HT1080 (cell line): Measurements from ENCODE around the gene CLMP. TPM values are rescaled to one million over a fixed set of nuclear protein-coding genes. Genes with fewer than 3 reads are reported as not detected.
A peak's percentile ranks its signal among the peaks of the same experiment; 100 is the strongest.

Experiments
- DNase-seq: peaks from one replicate; pipeline ENCODE4 v3.0.0-alpha.2; 2015; ENCODE audit warnings: low read depth
- polyA plus RNA-seq, 2 experiments: library from polyadenylated mRNA; depleted of rRNA; stranded (reverse); fragments of >200 nt; gene quantifications; 2 replicates each; pipeline ENCODE4 v1.2.3, GENCODE V29; 2015
- total RNA-seq: library from RNA; depleted of rRNA; stranded (reverse); fragments of >200 nt; shearing (Covaris generic); gene quantifications from 2 replicates; pipeline ENCODE4 v1.2.3, GENCODE V29; 2014; rRNA removed

The CLMP gene, protein sequence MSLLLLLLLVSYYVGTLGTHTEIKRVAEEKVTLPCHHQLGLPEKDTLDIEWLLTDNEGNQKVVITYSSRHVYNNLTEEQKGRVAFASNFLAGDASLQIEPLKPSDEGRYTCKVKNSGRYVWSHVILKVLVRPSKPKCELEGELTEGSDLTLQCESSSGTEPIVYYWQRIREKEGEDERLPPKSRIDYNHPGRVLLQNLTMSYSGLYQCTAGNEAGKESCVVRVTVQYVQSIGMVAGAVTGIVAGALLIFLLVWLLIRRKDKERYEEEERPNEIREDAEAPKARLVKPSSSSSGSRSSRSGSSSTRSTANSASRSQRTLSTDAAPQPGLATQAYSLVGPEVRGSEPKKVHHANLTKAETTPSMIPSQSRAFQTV
- 16.6 and 17.7 TPM in 2 replicates for total RNA-seq
- 52.8 and 53.8 TPM in 2 replicates for polyA plus RNA-seq (2015; cell fraction: cytosol; rRNA removed)
- 42.1 and 45.2 TPM in 2 replicates for polyA plus RNA-seq (2015; cell fraction: nucleus; rRNA removed)

DNA sequence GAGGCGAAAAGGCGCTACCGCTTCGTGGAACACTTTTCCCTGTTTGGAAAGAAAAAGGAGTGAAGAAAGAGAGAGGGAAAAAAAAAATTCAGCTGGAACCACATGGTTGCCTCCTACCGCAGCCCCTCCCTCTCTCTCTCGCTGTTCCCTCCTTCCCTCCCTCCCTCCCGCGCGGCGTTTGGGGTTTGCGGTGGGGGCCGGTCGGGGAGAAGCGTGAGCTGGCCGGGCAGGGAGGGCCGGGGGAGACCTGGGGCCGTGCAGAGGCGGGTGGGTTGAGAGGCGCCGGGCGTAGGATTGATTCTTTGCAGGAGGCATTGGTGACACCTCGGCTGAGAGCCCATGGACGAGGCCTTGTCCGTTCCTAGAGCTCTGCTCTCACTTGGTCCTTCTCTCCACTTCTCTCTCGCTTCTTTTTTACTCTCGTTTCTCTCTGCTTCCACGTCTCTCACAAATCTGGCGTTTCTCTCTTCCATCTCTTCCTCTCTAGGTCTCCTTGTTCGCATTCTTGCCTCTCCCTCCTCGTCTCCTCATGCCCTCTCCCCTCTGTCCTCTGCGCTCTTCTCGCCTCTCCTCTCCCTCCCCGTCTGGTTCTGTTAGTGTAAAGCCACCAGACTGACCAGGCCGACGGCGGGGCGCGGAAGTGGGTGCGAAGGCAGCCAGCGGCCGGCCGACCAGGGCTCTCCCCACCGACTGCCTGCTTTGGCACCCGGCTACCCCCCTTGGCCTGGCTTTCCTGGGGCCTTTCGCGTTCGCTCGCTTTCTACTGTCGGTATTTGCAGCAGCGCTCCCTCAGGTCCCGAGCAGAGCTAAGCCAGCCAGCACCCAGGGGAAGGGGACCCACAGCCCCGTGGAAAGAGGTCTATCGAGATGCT lies at the start of gene CLMP:
Gene CLMP (minus strand): TSS at position 61 of the 872 bp plus-strand sequence. CDS start 308 bp downstream, outside the sequence.
- DNase-seq, result peak; percentile 60

DNA sequence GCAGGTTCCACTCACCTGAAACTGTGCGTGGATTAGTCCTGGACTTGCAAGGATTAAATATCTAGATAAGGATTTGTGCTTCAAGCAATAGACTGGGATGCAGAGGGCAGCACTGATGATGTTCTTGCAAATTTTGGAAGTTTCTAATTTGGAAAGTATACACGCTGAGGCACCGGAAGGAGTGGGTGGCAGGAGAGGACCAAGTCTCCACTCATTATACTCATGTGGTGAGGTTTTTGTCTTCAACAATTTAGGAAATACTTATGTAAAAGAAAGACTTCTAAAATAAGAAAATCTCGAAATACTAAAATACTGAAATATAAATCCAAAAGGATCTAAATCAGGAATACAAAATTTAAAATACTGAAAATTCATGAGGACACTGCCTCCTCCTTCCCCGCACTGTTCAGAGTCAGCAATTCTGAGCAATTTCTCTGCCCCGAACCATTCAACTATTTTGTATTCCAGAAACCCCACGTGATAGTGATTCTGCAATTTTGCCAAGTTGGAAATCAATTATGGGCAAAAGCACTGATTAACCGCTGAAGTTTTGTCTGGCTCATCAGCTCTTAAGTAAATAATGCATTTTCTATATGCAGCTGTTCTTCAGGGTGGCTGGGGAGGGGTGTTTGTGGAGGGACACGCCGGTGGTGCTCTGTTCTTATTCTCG lies 47.0 kb upstream of the CLMP start:
- no peak for DNase-seq

DNA sequence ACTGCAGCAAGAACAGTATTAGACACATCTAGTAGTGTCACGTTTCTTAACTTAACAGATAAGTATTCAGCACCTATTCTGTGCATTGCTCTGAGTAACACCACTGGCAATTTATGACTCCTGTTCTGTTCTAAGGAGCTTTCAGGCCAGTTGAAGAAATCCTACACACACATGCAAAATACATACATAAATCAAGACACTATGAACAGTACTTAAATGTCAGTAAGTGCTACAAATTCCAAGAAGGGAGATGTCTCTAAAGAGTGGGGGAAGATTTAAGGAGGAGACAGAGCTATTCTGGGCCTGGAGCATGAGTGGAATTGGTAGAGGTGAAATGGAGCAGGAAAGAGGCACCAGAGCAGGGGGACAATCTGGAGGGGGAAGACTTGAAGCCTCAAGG lies 46.2 kb upstream of the CLMP start:
- no peak for DNase-seq

DNA sequence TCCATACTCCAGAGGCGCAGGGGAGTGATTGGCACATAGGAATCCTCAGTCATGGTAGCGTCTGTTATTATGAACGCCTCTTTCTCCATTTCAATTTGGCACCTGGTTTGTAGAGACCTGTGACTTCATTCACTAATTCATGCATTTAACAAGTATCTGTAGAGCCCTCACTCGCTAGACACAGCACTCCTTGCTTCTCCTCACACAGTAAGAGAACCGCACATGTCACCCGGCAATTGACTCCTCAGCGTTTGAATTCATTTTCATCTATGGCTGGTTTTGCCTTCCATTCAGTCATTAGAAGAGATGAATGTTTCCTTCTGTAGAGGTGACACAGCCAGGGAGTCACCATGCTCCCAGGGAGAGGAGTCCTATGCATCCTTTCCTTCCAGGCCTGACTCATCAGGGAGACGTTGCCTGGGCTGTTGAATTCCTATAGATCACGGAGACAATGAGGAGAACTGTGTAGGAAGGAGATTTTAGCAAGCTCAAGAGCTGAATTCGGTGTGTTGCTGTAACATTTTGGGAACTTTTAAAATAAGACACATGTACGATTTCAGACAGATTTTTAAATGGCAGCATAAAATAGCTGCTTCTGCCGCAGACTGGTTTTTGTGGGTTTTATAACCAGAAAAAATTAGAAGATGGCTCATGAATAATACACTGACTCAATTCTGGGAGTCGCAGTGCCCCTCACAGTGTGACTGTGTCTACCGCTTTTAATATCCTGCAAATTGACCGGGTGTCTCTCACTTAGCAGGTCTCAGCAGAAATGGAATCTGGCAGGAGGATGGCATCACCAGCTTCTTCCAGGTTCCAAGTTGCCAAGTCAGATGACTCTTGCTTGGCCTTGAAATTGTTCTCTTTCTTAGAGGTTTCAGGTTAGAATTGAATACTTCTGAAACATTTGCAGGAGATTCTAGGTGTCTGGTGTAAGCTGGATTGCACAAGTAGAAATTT lies 44.4 kb upstream of the CLMP start:
- peak; percentile 79 for DNase-seq

DNA sequence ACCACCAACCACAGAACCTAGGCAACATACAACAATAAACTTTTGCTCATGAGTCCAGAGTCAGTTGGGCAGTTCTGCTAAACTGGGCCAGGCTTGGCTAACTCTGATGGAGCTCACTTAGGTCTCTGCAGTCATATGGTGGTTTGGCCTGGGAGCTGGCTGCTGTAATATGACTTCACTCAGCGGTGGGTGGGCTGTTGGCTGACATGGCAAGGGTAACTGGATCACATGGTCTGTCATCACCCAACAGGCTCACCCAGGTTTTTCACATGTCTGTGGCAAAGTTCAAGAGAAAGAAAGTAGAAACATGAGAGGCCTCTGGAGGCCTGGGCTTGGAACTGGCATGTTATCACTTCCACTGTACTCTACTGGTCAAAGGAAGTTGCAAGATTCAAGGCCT lies 43.2 kb upstream of the CLMP start:
- DNase-seq, result peak; percentile 35

DNA sequence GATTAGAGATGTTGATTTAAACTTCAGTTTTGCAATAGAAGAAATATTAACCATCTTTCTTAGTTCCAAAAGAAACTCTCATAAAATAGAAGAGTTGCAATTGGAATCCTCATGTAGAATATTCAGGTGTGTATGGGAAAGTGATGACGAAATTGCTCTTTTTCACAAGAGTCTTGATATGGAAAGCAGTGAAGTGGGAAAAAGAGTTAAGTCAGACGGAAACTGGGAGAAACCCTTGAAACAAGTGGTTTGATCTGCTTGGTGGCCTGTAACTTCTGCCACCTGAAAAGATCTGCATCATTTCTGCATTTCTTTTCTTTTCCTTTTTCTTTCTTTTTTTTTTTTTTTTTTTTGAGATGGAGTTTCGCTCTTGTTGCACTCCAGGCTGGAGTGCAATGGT lies 41.8 kb upstream of the CLMP start:
- DNase-seq, result no peak

DNA sequence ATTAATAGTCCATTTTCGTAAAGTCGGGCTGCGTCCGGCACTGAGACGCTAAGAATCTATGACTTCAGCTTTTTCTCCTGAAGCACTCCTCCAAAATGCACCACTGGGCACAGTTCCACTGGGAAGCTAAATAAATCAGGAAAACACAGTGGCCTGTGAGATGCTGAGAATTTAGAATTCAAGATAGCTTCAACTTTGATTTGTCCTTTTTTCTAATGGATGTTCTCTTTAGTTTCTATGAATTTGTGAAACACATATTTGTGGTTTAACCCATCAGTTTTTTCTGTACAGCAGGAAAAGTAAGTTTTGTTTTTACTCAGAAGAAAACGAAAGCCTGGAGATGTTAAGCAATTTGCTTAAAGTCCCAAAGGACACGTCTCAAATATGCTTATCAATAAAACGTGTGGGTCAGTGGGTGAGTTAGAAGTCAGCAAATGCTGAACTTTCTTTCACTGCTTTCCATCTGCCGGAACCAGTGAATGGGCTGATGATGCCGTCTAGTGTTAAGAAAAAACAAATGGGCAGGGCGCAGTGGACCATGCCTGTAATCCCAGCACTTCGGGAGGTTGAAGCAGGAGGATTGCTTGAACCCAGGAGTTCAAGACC lies 40.7 kb upstream of the CLMP start:
- no peak for DNase-seq

DNA sequence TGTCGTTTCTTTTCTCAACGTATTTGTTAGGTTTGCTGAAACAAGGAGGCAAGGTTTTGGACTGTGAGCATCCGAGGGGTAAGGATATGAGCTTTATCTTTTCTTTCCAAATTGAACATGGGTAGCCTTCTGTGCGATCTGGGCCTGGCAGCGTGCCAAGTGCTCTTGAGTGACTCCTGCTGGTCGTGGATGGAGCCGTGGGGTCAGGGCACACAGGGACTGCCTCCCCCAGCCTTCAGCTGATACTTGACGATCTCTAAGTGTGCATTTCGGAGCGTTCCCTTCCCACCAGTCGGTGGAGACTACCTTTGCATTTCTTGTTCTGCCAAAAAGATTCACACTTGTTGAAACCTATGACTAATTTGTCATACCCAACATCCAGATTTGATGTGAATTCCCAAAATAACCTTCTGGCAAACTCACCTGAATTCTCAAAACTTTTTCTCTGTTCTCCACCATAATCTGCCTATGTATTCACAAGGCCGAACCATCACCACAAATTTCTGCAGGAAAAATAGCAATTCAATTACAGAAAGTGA lies 40.1 kb upstream of the CLMP start:
- DNase-seq, result no peak

DNA sequence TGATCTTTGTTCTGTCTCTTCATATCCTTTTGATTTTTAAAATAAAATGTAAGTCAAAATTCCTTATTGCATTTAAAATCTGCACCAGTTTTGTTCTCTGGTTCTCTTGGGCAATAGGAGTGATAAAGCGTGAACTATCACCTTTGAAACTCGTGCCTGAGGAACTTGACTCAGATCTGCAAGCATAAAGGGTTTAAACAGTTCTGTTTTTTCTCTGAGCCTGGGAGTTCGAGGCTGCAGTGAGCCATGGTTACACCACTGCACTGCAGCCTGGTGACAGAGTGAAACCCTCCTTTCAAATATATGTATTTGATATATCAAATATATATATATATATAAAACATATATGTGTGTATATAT lies 38.9 kb upstream of the CLMP start:
- no peak for DNase-seq

DNA sequence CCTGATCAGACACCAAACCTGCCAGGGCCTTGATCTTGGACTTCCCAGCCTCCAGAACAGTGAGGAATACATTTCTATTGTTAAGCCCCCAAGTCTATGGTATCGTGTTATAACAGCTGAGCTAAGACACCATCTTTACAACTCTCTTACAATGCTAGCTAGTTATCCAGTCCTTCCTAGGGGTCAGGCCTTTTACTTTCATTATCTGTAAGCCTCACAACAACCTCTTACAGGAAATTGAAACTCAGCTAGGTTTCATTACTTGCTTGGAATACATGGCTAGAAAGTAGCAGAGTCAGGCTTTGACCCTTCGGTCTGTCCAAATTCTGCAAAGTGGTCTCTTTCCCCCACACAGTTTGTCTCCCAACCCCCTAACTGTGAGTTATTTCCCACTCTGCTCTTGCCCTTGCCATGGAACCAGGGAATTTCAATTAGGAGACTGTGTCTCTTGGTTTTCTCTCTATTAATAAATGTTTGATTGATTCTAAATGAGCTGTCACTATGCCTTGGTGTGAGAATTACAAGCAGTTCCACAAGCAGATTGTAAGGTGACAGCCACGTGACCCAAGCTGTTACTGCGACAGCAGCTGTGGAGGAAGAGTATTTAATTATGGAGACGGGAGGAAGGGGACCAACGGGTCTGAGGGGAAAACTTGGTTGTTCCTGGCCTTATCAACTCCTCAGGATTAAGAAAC lies 38.4 kb upstream of the CLMP start:
- no peak for DNase-seq

DNA sequence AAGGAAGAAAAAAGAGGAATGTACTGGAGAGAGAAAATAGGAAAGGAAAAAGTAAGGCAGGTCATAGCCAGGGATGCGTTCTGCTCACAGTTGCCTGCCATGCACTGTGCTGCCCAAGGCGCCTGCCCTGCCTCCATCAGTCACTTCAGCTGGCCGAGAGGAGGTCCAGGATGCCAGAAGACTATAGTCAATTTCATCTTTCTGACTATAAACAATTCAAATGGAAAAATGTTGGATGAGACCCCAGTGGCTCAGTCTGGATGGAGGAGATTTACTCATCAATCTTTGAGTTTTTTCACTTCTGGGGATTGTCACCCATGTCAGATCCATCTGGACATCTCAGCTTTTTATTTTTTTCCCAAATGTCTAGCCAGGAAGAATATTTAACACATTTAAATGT lies 36.7 kb upstream of the CLMP start:
- no peak for DNase-seq

DNA sequence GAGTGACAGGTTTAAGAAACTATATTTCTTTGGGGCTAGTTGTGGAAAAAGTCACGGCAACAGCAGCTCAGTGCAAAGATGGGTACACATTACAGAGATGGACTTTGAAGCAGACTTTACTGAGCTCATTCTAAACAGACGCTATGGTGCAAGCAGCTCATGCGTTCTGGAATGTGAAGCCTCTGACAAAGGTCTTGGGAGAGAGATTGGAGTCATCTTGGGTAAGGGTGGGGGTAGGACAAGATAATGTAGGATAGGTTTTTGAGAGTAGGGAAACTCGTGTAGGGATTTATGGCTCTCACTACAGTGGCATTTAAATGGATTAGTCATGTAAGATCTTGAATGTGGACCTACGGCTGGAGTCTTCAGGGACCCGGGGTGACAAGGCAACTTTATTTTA lies 36.2 kb upstream of the CLMP start:
- no peak for DNase-seq

DNA sequence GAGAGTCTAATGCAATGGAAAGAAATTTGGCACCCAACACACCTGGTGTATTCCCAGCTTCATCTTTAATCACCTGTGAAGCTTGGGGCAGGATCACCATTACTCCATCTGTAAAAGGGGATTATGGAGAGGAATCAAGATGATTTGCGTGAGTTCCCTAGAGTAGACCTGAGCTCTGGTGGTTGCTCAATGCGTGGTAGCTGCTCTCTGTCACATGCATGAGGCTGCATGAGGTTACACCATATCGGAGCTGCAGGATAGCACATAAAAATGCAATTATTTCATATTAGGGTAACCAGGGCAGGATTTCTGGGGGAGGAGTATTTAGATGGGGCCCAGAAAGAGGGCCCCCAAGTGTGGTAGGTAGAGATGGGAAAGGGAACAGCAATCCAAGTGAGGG lies 35.3 kb upstream of the CLMP start:
- no peak for DNase-seq

DNA sequence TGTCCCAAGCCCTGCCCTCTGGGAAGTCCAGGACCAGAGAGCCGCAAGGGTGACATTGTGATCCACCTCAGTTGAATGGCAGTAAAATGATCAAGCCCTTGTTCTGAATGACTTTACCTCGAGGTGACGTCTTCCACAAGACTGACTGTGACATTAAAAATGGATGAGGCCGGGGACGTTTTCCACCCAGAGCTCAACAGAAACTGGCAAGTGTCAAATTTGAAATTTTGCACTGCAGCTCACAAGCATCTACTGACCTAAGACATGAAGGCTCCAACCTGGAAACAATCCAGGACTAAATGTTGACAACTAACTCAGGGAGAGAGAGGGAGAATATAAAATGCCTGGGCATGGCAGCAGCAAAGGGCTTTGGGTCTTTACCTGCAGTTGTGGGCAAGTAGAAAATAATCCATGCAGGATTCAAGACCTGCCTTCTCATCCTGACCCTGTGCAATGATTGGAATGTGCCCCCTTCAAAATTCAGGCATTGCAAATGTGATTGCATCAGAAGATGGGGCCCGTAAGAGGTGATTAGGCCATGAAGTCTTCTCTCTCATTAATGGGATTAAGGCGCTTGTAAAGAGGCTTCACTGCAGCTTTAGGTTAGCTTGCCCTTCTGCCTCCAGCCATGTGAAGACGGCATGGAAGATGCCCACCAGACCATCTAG lies 33.6 kb upstream of the CLMP start:
- DNase-seq, result no peak

DNA sequence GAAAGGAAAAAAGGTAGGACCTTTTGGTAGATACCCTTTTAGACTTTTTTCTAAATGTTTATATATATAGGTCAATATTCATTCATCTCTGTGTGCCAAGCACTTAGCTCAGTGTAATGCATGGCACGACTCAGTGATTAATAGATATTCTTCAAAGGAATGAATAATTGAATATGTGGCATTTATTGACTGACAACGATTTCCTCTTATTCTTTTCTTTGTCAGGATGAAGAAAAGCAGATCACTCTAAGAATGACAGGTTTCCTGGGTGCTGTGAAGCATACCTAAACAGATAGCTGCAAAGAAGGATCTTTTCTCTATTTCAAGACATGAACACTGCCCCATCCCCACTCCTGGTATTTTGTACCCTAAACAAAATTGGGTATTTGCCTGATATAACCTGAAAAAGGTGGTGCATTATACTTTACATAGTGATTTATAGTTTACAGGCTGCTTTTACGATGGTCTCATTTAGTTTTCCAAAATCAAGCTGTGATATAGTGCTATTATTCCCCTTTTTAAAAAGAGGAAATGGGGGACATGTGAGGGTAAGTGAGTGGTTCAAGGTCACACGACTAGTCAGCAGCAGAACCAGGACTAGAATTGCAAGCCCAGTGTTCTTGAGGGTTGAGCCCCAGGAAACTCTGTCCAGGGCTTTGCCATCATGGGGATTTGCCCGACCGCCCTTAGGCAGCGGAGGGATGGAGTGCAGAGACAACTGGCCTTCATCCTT lies 32.9 kb upstream of the CLMP start:
- no peak for DNase-seq

DNA sequence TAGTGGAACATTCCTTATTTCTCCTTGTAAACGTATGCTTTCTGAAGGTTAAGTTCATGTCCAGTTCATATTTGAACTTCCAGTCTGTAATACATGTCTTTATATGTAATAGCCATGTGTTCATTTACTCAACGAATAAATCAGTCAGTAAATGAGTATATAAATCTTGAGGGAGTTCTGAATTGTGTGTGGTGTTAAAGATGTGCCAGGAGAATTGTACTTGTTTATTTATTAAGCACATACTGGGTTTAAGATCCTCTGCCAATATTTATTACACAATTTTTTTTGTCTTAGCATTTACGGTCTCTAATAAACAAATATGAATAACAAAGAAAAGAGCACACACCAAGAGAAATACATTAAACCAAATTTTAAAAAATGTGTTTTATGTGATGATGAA lies 26.5 kb upstream of the CLMP start:
- no peak for DNase-seq

DNA sequence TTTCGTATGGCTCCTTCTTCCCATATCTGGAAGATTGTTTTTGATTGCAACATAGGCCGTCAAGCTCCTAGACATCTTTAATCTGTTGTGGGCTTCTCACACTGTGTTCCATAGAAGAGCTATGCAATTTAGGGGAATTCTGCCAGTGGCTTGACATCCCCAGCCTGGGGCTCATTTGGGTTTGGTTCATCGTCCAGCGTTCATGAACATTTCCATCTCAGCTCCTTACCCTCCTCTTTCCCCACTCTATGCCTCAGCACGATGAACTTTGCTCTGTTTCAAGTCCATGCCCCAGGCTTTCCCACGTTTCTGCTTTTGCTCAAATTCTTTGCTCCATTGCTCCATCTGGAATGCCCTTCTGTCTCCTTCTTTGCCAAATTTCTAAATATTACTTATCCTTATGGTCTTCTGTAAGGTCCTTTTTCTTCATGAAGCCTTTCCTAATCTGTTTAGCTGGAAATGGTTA lies 26.1 kb upstream of the CLMP start:
- no peak for DNase-seq
